HEK293T (cell line): Measurements from ENCODE around the gene KAT7.

Source experiments
- CTCF ChIA-PET: fragments of 350-600 bp; formaldehyde crosslinking; extraction: SDS; loops from one replicate; lab custom pipeline; 2021; ENCODE audit warnings: antibody characterized with exemption, inconsistent platforms; lab: Yijun Ruan, JAX
- POLR2A ChIA-PET: fragments of 350-600 bp; formaldehyde crosslinking; extraction: SDS; loops from one replicate; lab custom pipeline; 2020; ENCODE audit warnings: antibody characterized with exemption, inconsistent platforms; lab: Yijun Ruan, JAX
- DNase-seq: peaks from one replicate; pipeline ENCODE4 v3.0.0; 2012; ENCODE audit warnings: mixed read lengths; ENCODE audit errors: extremely low spot score
- ARNT ChIP-seq: fragments of 450-650 bp; IDR thresholded peaks from 2 replicates; pipeline ENCODE4 v1.6.1; 2017; ENCODE audit warnings: mild to moderate bottlenecking
- BHLHE40 ChIP-seq: fragments of 450-650 bp; IDR thresholded peaks from 2 replicates; pipeline ENCODE4 v1.6.1; 2016; ENCODE audit warnings: mild to moderate bottlenecking, moderate library complexity, borderline replicate concordance
- CTBP1 ChIP-seq: fragments of 450-650 bp; IDR thresholded peaks from 2 replicates; pipeline ENCODE4 v1.6.1; 2016; ENCODE audit warnings: borderline replicate concordance
- ELF4 ChIP-seq: fragments of 450-650 bp; IDR thresholded peaks from 2 replicates; pipeline ENCODE4 v1.6.1; 2017; ENCODE audit warnings: antibody characterized with exemption
- FOXA1 ChIP-seq: fragments of 450-650 bp; IDR thresholded peaks from 2 replicates; pipeline ENCODE4 v1.6.1; 2016; ENCODE audit warnings: mild to moderate bottlenecking
- FOXK2 ChIP-seq: fragments of 450-650 bp; IDR thresholded peaks from 2 replicates; pipeline ENCODE4 v1.6.1; 2016; ENCODE audit warnings: mild to moderate bottlenecking
- FOXM1 ChIP-seq: fragments of 450-650 bp; IDR thresholded peaks from 2 replicates; pipeline ENCODE4 v1.6.1; 2017; ENCODE audit warnings: mild to moderate bottlenecking, borderline replicate concordance
- HDGF ChIP-seq: fragments of 450-650 bp; IDR thresholded peaks from 2 replicates; pipeline ENCODE4 v1.6.1; 2017; ENCODE audit warnings: antibody characterized with exemption, borderline replicate concordance
- L3MBTL2 ChIP-seq: fragments of 450-650 bp; conservative IDR thresholded peaks from 2 replicates; pipeline ENCODE4 v1.6.1; 2016; ENCODE audit warnings: mild to moderate bottlenecking
- LEF1 ChIP-seq: fragments of 450-650 bp; IDR thresholded peaks from 2 replicates; pipeline ENCODE4 v1.6.1; 2017; ENCODE audit warnings: mild to moderate bottlenecking, borderline replicate concordance
- NFRKB ChIP-seq: fragments of 450-650 bp; IDR thresholded peaks from 2 replicates; pipeline ENCODE4 v1.6.1; 2016; ENCODE audit warnings: mild to moderate bottlenecking, moderate library complexity
- SP1 ChIP-seq: fragments of 450-650 bp; IDR thresholded peaks from 2 replicates; pipeline ENCODE4 v1.6.1; 2017
- SUZ12 ChIP-seq: fragments of 450-650 bp; IDR thresholded peaks from 2 replicates; pipeline ENCODE4 v1.6.1; 2016; ENCODE audit warnings: mild to moderate bottlenecking
- TARDBP ChIP-seq: fragments of 450-650 bp; IDR thresholded peaks from 2 replicates; pipeline ENCODE4 v1.6.1; 2016
- ZNF384 ChIP-seq: fragments of 450-650 bp; IDR thresholded peaks from 2 replicates; pipeline ENCODE4 v1.6.1; 2016
- TF ChIP-seq, protein P1 (sequence below): fragments of 450-650 bp; IDR thresholded peaks from 2 replicates; pipeline ENCODE4 v1.6.1; 2016

KAT7 gene

DNA sequence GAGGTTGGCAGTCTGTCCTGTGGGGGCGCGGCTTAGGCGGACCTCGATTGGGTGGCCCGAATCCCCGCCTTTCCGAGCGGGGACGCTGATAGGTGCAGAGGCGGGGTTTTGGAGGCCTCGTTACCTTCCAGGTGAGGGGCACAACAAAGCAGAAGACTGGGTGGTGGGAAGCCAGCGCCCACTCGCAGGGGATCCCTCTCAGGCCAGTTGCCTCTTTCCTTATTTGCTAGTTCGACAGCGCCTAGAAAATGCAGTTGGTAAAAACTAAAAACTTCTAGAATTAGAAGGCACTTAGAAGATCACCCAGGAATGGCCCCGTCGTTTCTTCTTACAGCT is 730 bp downstream of the KAT7 start:
- TF ChIP-seq ELF4: no peak
- TF ChIP-seq LEF1: no peak
- TF ChIP-seq L3MBTL2: no peak
- peak; percentile 65; the same call in 1 of the 2 replicates for TF ChIP-seq SP1
- TF ChIP-seq HDGF: no peak
- DNase-seq: no peak
- ChIA-PET POLR2A (interaction anchor here (0.6 to 3.6 kb wide), 7 partner anchors 9 to 81 kb away, joined by 3 to 25 read pairs (median 9); partner anchors contain the start of genes FAM117A and SLC35B1), CTCF (no interaction called here)

DNA sequence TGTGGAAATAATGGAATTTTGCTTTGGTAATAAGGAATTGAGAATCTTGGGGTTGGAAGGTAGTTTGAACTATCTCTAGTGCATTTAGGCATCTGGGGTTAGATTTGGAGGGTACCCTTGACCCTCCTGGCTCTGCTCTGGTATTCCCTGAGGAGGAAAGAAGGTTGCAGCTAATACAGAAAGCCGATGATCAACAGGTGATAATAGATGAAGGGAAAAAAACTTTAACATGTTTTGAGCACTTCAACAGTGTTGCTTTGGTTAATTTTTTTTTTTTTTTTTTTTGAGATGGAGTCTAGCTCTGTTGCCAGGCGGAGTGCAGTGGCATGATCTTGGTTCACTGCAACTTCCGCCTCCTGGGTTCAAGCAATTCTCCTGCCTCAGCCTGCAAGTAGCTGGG is 4.8 kb downstream of the KAT7 start:
- ChIA-PET CTCF (no interaction called here), POLR2A (interaction anchor here (1.1 kb wide), 1 partner anchor 29 kb away, joined by 4 read pairs; no protein-coding TSS in a partner anchor)
- TF ChIP-seq LEF1 (no peak), BHLHE40 (no peak), FOXK2 (no peak), SP1 (no peak), ZNF384 (no peak), CTBP1 (no peak), L3MBTL2 (no peak), FOXM1 (no peak), FOXA1 (no peak), SUZ12 (no peak), NFRKB (no peak), TARDBP (no peak), ELF4 (no peak)
- TF ChIP-seq, protein P1, sequence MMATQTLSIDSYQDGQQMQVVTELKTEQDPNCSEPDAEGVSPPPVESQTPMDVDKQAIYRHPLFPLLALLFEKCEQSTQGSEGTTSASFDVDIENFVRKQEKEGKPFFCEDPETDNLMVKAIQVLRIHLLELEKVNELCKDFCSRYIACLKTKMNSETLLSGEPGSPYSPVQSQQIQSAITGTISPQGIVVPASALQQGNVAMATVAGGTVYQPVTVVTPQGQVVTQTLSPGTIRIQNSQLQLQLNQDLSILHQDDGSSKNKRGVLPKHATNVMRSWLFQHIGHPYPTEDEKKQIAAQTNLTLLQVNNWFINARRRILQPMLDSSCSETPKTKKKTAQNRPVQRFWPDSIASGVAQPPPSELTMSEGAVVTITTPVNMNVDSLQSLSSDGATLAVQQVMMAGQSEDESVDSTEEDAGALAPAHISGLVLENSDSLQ: no peak
- no peak for DNase-seq

DNA sequence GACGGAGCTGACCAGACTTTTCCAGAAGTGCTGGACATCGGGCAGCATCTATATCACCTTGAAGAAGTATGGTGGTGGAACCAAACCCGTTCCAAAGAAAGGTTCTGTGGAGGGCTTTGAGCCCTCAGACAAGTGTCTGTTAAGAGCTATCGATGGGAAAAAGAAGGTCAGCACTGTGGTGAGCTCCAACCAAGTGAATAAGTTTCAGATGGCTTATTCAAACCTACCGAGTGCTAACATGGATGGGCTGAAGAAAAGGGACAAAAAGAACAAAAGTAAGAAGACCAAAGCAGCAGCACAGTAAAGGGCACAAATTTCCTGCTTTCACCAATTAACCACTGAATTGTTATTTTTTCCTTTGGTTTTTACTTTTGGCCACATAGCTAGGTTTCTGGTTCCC is 6.9 kb downstream of the KAT7 start:
- TF ChIP-seq SP1 (no peak), FOXK2 (no peak), L3MBTL2 (no peak), FOXM1 (no peak), LEF1 (no peak), NFRKB (no peak), SUZ12 (no peak)
- CTCF ChIA-PET: no interaction called here
- DNase-seq: no peak
- POLR2A ChIA-PET: no interaction called here

DNA sequence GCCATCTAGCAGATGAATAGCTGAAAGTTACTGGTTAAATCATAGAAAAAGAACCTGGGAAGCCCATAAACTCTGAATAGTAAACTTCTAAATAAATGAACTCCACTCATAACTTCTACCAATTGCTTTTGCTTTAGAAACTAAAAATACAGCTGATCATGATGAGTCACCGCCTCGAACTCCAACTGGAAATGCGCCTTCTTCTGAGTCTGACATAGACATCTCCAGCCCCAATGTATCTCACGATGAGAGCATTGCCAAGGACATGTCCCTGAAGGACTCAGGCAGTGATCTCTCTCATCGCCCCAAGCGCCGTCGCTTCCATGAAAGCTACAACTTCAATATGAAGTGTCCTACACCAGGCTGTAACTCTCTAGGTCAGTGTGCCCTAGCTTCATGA is 9.7 kb downstream of the KAT7 start:
- ChIA-PET POLR2A (interaction anchor here (2.1 kb wide), 1 partner anchor 10 kb away, joined by 9 read pairs; the partner anchor contains the start of gene KAT7), CTCF (no interaction called here)
- TF ChIP-seq LEF1: no peak
- no peak for TF ChIP-seq SUZ12
- TF ChIP-seq SP1: no peak
- TF ChIP-seq, protein P1: no peak
- no peak for TF ChIP-seq HDGF
- TF ChIP-seq ZNF384: no peak
- no peak for TF ChIP-seq CTBP1
- TF ChIP-seq L3MBTL2: no peak
- no peak for TF ChIP-seq ELF4
- no peak for TF ChIP-seq BHLHE40
- no peak for TF ChIP-seq ARNT
- no peak for TF ChIP-seq FOXK2
- no peak for TF ChIP-seq FOXM1
- no peak for TF ChIP-seq FOXA1
- no peak for TF ChIP-seq TARDBP
- no peak for DNase-seq

DNA sequence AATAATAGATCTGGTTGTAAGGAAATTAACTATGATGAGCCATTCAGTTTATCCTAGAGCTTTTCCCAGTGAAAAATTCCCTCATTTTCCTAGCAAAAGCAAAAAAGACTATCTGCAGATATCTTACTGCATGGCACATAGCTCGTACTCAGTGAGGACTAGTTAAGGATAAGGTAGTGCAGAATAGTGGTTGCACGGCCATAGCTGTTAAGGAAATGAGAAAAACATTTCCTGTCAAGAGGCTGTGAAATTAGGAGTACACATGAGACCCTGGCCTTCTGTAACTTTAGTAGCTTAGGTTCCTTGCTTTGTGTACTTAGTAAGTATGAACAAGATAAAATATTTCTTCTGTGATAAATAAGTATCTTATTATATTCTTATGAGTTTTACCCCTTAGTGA is 10.3 kb downstream of the KAT7 start:
- ChIA-PET CTCF (no interaction called here), POLR2A (interaction anchor here (2.1 kb wide), 1 partner anchor 10 kb away, joined by 9 read pairs; the partner anchor contains the start of gene KAT7)
- no peak for TF ChIP-seq NFRKB
- TF ChIP-seq TARDBP: no peak
- TF ChIP-seq FOXM1: no peak
- TF ChIP-seq FOXK2: no peak
- TF ChIP-seq ARNT: no peak
- TF ChIP-seq, protein P1: no peak
- TF ChIP-seq BHLHE40: no peak
- TF ChIP-seq SP1: no peak
- no peak for TF ChIP-seq FOXA1
- no peak for TF ChIP-seq LEF1
- TF ChIP-seq HDGF: no peak
- TF ChIP-seq CTBP1: no peak
- no peak for DNase-seq

DNA sequence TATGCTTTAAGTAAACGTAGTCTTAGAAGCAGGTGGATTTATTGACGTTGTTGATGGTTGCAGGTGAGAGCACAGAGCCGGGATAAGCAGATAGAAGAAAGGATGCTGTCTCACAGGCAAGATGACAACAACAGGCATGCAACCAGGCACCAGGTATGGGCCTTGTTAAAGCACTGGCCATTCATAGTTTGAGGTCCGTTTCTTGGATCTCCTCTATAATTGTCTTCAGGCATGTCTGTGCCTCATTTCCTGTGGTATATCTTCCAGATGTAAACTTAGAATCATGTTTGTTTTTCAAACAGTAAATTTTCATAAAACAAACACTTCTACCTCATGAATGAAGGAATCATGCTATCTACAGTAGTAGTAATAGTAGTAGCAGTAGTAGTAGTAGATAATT is 20.6 kb downstream of the KAT7 start:
- POLR2A ChIA-PET: no interaction called here
- TF ChIP-seq HDGF (no peak), FOXA1 (no peak), FOXM1 (no peak), TARDBP (no peak), NFRKB (no peak), ARNT (no peak), BHLHE40 (no peak), ELF4 (no peak), CTBP1 (no peak), SP1 (no peak), L3MBTL2 (no peak), LEF1 (no peak), ZNF384 (no peak)
- no peak for DNase-seq
- CTCF ChIA-PET: no interaction called here
